Diencephalon (tissue), 1 donor: ENCODE results near the gene ARMC8. TPM values are rescaled to one million over a fixed set of nuclear protein-coding genes. Genes with fewer than 3 reads are reported as not detected.

Experiments used
- total RNA-seq: library from RNA; depleted of rRNA; stranded (reverse); fragments of >200 nt; gene quantifications from one replicate; pipeline ENCODE4 v1.2.3, GENCODE V29; 2014

Gene ARMC8, protein sequence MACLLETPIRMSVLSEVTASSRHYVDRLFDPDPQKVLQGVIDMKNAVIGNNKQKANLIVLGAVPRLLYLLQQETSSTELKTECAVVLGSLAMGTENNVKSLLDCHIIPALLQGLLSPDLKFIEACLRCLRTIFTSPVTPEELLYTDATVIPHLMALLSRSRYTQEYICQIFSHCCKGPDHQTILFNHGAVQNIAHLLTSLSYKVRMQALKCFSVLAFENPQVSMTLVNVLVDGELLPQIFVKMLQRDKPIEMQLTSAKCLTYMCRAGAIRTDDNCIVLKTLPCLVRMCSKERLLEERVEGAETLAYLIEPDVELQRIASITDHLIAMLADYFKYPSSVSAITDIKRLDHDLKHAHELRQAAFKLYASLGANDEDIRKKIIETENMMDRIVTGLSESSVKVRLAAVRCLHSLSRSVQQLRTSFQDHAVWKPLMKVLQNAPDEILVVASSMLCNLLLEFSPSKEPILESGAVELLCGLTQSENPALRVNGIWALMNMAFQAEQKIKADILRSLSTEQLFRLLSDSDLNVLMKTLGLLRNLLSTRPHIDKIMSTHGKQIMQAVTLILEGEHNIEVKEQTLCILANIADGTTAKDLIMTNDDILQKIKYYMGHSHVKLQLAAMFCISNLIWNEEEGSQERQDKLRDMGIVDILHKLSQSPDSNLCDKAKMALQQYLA
- 109 TPM for total RNA-seq

DNA sequence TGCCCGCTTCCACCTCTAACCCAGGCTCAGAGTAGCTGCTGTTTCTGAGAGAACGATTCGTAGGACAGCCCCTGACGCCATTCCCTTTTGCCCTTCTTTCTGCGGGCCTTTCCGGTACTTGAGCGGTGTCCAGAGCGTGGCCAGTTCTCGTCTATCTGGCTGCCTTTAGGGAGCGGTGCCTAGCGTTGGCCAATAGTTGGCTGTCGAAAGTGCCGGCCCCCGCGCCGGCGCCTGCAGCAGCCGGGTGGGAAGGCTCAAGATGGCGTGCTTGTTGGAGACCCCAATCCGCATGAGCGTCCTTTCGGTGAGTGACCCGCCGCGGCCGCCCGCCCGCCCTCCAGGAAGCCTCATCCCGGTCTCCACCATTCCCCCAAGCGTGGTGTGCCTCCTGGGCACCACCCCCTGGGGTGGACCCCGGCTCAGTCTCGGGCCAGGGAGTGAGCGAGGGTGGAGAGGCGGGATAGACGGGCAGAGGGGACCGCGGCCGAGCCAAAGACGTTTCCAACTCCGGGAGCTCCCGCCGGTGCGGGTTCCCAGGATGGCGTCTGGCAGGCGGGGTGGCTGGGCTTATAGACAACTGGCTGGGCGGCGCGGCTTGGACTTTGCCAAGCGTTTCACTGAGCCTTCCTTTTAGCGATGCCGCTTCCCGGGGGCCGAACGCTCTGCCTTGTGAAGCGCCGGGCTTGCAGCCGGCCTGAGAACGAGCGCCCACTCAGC, at the start of gene ARMC8:
Gene ARMC8 (plus strand): TSS at position 6 of the 717 bp plus-strand sequence. CDS start 254 bp downstream, at position 260.

DNA sequence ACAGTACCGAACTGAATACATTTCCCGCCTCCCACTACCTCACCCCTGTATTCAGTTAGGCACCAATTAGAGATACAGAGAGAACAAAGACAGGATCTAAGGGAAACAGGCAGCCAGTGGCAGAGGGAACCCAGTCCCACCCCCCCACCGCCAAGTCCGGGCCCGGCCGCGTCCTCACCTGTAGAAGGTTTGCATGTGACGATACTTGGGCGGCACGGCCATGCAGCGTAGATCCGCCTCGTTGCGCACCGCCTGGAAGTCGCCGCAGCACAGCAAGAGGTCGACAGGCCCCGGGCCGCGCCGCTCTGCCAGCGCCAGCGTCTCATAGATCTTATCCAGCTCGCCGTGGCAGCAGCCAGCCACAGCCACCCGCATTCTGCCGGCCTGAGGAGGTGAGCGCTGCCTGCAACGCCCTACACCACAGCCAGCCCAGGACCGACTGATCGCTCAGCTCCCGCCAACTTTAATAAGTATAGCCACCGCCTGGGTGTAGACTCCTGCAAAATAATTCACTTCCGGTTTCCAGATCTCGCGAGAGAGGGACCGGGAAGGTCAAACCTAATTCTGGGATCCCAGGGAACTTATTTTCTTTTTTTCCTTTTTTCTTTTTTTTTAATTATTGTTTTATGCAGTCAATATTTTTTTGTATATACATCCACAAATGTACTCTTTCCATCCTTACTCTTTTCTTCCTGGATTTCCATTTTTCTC, 12.5 kb upstream of the ARMC8 start, which contains the start of gene DBR1:
Gene DBR1 (minus strand): TSS at position 501 of the 711 bp plus-strand sequence. CDS start 126 bp downstream, at position 375.

DNA sequence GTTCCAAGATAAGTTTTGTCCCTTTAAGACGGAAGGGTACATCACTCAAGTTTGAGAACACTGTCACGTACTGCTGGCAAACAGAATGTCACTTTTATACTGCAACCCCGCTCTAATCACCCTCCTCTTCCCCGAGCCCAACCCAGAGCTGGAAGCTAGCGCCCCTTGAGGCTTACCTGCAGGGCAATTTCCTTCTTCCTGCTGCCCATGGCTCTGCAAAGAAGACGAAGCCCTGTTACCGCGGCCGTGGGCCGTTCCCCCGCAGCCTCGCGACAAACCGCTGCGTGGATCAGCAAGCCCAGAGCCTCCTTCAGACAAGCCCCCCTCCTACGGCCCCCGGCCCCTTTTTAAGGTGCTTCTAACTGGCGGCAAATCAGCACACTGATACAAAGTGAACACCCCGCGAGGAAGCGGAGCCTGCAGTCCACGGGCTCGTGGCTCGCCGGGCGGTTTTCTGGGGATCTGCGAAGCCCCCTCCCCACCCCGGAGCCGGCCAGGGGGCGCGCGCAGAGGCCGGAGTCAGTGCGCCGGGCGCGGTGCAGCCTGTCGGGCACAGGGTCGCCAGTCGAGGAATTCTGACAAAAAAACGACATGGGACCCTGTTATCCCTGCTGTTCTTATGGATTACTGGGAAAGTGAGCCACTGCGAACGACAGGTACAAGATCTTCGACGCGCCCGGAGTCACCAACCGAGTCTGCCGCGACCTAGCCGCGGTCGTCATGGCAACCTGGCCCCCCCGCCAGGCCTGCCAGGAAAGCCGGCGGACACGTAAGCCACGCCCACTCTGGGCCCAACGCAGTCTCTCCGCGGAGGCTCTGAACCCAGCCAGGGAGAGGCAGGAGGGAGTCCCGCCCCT, 142.3 kb downstream of the ARMC8 start, which contains the start of gene NME9:
Gene NME9 (minus strand): TSS at position 725 of the 857 bp plus-strand sequence. CDS start 516 bp downstream, at position 209.

Other genes with a start within 250 kb of the ARMC8 start
- not detected for gene CLDN18, start 177.1 kb upstream of the ARMC8 start, total RNA-seq
- 14.3 TPM for gene DZIP1L, start 71.7 kb upstream of the ARMC8 start, total RNA-seq
- not detected for gene A4GNT, start 54.9 kb upstream of the ARMC8 start, total RNA-seq
- gene DBR1, start 12.4 kb upstream of the ARMC8 start, total RNA-seq = 27.7 TPM
- 6.9 TPM for gene NME9, start 142.6 kb downstream of the ARMC8 start, total RNA-seq
- 80.5 TPM for gene MRAS, start 161.3 kb downstream of the ARMC8 start, total RNA-seq
- 4.4 TPM for gene ESYT3, start 247.3 kb downstream of the ARMC8 start, total RNA-seq